Keratinocyte (primary cell): ENCODE results near the gene ZNF212. TPM values are rescaled to one million over a fixed set of nuclear protein-coding genes. Genes with fewer than 3 reads are reported as not detected.
"Not testable (repeated sequence)": the region's sequence is repeated elsewhere in the genome, so short reads cannot be mapped to it uniquely, and the experiment has no call there.

Source experiments
- DNase-seq: peaks from one replicate; pipeline ENCODE4 v3.0.0-alpha.2; 2011; ENCODE audit warnings: low read depth, missing footprints, low spot score
- FAIRE-seq: peaks from 2 replicates; lab custom pipeline; 2011; peaks lifted over from hg19 to GRCh38; lab: Jason Lieb, UNC
- H2AFZ ChIP-seq: 2 replicates; pipeline ENCODE4 v1.6.0; 2012; ENCODE audit warnings: low read length, control low read depth, inconsistent platforms; ENCODE audit not compliant: control insufficient read depth
- H3K27ac ChIP-seq: 2 replicates; pipeline ENCODE4 v1.5.1; 2011; ENCODE audit warnings: low read length; ENCODE audit not compliant: control insufficient read depth, insufficient read depth
- H3K27me3 ChIP-seq: 3 replicates; pipeline ENCODE4 v1.6.0; 2011; ENCODE audit warnings: low read length; ENCODE audit not compliant: control insufficient read depth, insufficient read depth; ENCODE audit errors: extremely low read depth
- H3K36me3 ChIP-seq, 2 experiments: 2 replicates in 1 of 2; 3 replicates in 1 of 2; pipeline ENCODE4 v1.5.1; 2011; ENCODE audit warnings: low read length in 2 of 2, mild to moderate bottlenecking in 1 of 2; ENCODE audit not compliant: control insufficient read depth in 2 of 2, insufficient read depth in 2 of 2; ENCODE audit errors: extremely low read depth in 1 of 2
- H3K4me1 ChIP-seq: 3 replicates; pipeline ENCODE4 v1.5.1; 2011; ENCODE audit warnings: low read length; ENCODE audit not compliant: control insufficient read depth, insufficient read depth; ENCODE audit errors: extremely low read depth
- H3K4me2 ChIP-seq: 3 replicates; pipeline ENCODE4 v1.6.0; 2011; ENCODE audit warnings: low read depth, low read length; ENCODE audit not compliant: control insufficient read depth, insufficient read depth; ENCODE audit errors: extremely low read depth
- H3K4me3 ChIP-seq, 3 experiments: fragments of 200-600 bp in 1 of 3; sonication (generic) in 1 of 3; 2 replicates in 2 of 3; 3 replicates in 1 of 3; pipeline ENCODE4 v1.5.1; 2011 to 2016; ENCODE audit warnings: low read length in 3 of 3, mild to moderate bottlenecking in 3 of 3, control low read depth in 2 of 3, inconsistent platforms in 1 of 3, low read depth in 1 of 3, mixed read lengths in 1 of 3, mixed run types in 1 of 3, moderate library complexity in 1 of 3; ENCODE audit not compliant: control insufficient read depth in 2 of 3, insufficient read depth in 2 of 3; ENCODE audit errors: extremely low read depth in 1 of 3
- H3K79me2 ChIP-seq: 2 replicates; pipeline ENCODE4 v1.6.0; 2012; ENCODE audit warnings: low read length; ENCODE audit not compliant: control insufficient read depth, insufficient read depth
- H3K9ac ChIP-seq: 3 replicates; pipeline ENCODE4 v1.6.0; 2011; ENCODE audit warnings: low read length; ENCODE audit not compliant: control insufficient read depth, insufficient read depth; ENCODE audit errors: extremely low read depth
- H3K9me1 ChIP-seq: 3 replicates; pipeline ENCODE4 v1.6.0; 2011; ENCODE audit warnings: low read length; ENCODE audit not compliant: control insufficient read depth, insufficient read depth; ENCODE audit errors: extremely low read depth
- H3K9me3 ChIP-seq: 2 replicates; pipeline ENCODE4 v1.5.1; 2012; ENCODE audit warnings: low read depth, low read length; ENCODE audit not compliant: control insufficient read depth
- H4K20me1 ChIP-seq: 3 replicates; pipeline ENCODE4 v1.6.0; 2011; ENCODE audit warnings: low read length; ENCODE audit not compliant: control insufficient read depth, insufficient read depth; ENCODE audit errors: extremely low read depth
- EZH2 ChIP-seq: IDR thresholded peaks from one replicate; pipeline ENCODE4 v1.6.1; 2012; ENCODE audit warnings: inconsistent platforms, mild to moderate bottlenecking, low read length, moderate library complexity
- dilution Hi-C: fragments of 300-500 bp; cut with MboI; formaldehyde crosslinking; loops from one replicate; pipeline ENCODE4 v1.7.0; 2020; ENCODE audit warnings: low sequenced_read_pairs; ENCODE audit not compliant: extremely low pct_ligation_motif_present
- polyA plus RNA-seq, 5 experiments: library from polyadenylated mRNA; depleted of rRNA in 3 of 5; stranded (reverse) in 3 of 5; stranded (forward) in 1 of 5; unstranded in 1 of 5; fragments of >200 nt; gene quantifications; 1 replicate in 1 of 5; 2 replicates in 3 of 5; 3 replicates in 1 of 5; pipeline versions ENCODE4 v1.2.1 to v1.2.3, GENCODE V29; 2011 to 2012; ENCODE audit warnings: missing spikeins in 2 of 5, low read depth in 1 of 5, low replicate concordance in 1 of 5
- TF ChIP-seq, protein P1 (sequence below), 3 experiments: IDR thresholded peaks in 1 of 3; conservative IDR thresholded peaks in 1 of 3; optimal IDR thresholded peaks in 1 of 3; 2 replicates in 2 of 3; 3 replicates in 1 of 3; pipeline versions ENCODE3 to v1.5.1; 2011; ENCODE audit warnings: low read length in 3 of 3, mild to moderate bottlenecking in 3 of 3, moderate library complexity in 2 of 3, control low read depth in 1 of 3, inconsistent platforms in 1 of 3; ENCODE audit not compliant: insufficient read depth in 2 of 3; ENCODE audit errors: extremely low read depth in 1 of 3

The ZNF212 gene
- polyA plus RNA-seq, 1 donor (not counting 4 experiments of a cell fraction or from before 2014, with no cell fraction given) = 3.8 TPM

DNA sequence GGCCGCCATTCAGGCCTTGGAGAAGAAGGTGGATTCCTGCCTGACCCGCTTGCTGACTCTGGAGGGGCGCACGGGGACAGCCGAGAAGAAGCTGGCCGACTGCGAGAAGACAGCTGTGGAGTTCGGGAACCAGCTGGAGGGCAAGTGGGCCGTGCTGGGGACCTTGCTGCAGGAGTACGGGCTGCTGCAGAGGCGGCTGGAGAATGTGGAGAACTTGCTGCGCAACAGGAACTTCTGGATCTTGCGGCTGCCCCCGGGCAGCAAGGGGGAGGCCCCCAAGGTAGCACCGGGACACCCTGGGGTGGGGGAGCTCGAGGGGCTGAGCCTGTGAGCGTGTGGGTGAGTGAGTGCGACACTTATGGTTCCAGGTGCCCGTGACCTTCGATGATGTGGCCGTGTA, 27.0 kb downstream of the ZNF212 start:
- no peak overlapping the region for H3K4me2 ChIP-seq
- no peak overlapping the region for H3K27ac ChIP-seq
- no peak overlapping the region for H3K9ac ChIP-seq
- FAIRE-seq = no peak
- no peak for TF ChIP-seq EZH2
- TF ChIP-seq, protein P1, sequence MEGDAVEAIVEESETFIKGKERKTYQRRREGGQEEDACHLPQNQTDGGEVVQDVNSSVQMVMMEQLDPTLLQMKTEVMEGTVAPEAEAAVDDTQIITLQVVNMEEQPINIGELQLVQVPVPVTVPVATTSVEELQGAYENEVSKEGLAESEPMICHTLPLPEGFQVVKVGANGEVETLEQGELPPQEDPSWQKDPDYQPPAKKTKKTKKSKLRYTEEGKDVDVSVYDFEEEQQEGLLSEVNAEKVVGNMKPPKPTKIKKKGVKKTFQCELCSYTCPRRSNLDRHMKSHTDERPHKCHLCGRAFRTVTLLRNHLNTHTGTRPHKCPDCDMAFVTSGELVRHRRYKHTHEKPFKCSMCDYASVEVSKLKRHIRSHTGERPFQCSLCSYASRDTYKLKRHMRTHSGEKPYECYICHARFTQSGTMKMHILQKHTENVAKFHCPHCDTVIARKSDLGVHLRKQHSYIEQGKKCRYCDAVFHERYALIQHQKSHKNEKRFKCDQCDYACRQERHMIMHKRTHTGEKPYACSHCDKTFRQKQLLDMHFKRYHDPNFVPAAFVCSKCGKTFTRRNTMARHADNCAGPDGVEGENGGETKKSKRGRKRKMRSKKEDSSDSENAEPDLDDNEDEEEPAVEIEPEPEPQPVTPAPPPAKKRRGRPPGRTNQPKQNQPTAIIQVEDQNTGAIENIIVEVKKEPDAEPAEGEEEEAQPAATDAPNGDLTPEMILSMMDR (optimal IDR thresholded peaks at IDR 0.05 in 1 of 3, IDR thresholded peaks at IDR 0.05 in 1 of 3, conservative IDR thresholded peaks at IDR 0.05 in 1 of 3; ENCODE audit: extremely low read depth in 1 of 3, insufficient read depth in 2 of 3, low read length in 3 of 3) = no peak
- no peaks in the 10 kb centered on the region for H4K20me1 ChIP-seq
- no peak overlapping the region for H3K4me3 ChIP-seq
- peaks cover 9 to 26% of the 10 kb centered on the region in 2 experiments for H3K36me3 ChIP-seq
- H2AFZ ChIP-seq = no peak overlapping the region
- peaks cover 4% of the 10 kb centered on the region for H3K79me2 ChIP-seq
- no peaks in the 10 kb centered on the region for H3K9me1 ChIP-seq
- H3K27me3 ChIP-seq = no peaks in the 10 kb centered on the region
- H3K4me1 ChIP-seq = peaks cover 7% of the 10 kb centered on the region
- DNase-seq = no peak
- dilution Hi-C loops = no loop called here
- no peaks in the 10 kb centered on the region for H3K9me3 ChIP-seq

GRCh38 chr7:149267733-149268132, 28.3 kb downstream of the ZNF212 start:
- Histone ChIP-seq H3K4me1 (peaks cover 5% of the 10 kb centered on the region), H3K9me3 (no peaks in the 10 kb centered on the region), H4K20me1 (no peaks in the 10 kb centered on the region), H3K9ac (no peak overlapping the region), H3K4me2 (no peak overlapping the region), H3K79me2 (peaks cover 4% of the 10 kb centered on the region), H3K27me3 (no peaks in the 10 kb centered on the region), H3K27ac (no peak overlapping the region), H3K36me3 (peaks cover 9 to 26% of the 10 kb centered on the region in 2 experiments), H3K9me1 (no peaks in the 10 kb centered on the region), H3K4me3 (no peak overlapping the region), H2AFZ (no peak overlapping the region)
- dilution Hi-C loops = no loop called here
- DNase-seq (no peak), FAIRE-seq (no peak)
- TF ChIP-seq, protein P1 (optimal IDR thresholded peaks at IDR 0.05 in 1 of 3, IDR thresholded peaks at IDR 0.05 in 1 of 3, conservative IDR thresholded peaks at IDR 0.05 in 1 of 3; ENCODE audit: extremely low read depth in 1 of 3, insufficient read depth in 2 of 3, low read length in 3 of 3) = no peak
- TF ChIP-seq EZH2 = no peak

DNA sequence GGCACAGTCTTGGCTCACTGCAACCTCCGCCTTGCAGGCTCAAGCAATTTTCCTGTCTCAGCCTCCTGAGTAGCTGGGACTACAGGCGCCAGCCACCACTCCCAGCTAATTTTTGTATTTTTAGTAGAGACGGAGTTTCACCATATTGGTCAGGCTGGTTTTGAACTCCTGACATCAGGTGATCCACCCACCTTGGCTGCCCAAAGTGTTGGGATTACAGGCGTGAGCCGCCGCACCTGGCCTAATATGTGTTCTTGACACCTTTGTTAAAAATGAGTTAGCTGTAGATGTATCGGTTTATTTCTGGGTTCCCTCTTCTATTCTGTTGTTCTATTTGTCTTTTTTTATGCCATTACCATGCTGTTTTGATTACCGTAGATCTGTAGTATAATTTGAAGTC, 35.0 kb downstream of the ZNF212 start:
- H3K9me3 ChIP-seq, dilution Hi-C loops, DNase-seq, H3K9me1 ChIP-seq, H3K4me2 ChIP-seq, H3K4me3 ChIP-seq, H3K4me1 ChIP-seq, H2AFZ ChIP-seq, H3K79me2 ChIP-seq, H3K27ac ChIP-seq, H3K9ac ChIP-seq, FAIRE-seq, H4K20me1 ChIP-seq, H3K27me3 ChIP-seq: not testable (repeated sequence)
- H3K36me3 ChIP-seq = peaks cover 6 to 18% of the 10 kb centered on the region in 2 experiments
